ENCODE data around the gene EIF5AL1. TPM values are rescaled to one million over a fixed set of nuclear protein-coding genes. Genes with fewer than 3 reads are reported as not detected.

Gene EIF5AL1
- total and polyA plus RNA-seq, 10 of the 15 experiments (the other 5 are each of a cell fraction or from before 2014, with no cell fraction given): 0.02 to 8.3 (median 0.45) TPM; not detected in 1

GRCh38 chr10:79472951-79473350, 39.4 kb upstream of the EIF5AL1 start (continued):
- no peak for TF ChIP-seq CEBPZ (IDR thresholded peaks at IDR 0.05; ENCODE audit: low read depth, low read length)
- TF ChIP-seq SUZ12 (IDR thresholded peaks at IDR 0.05; ENCODE audit: unreplicated experiment): no peak
- no peak for TF ChIP-seq USF2 (IDR thresholded peaks at IDR 0.05; ENCODE audit: borderline replicate concordance, low read depth, low read length)
- TF ChIP-seq IKZF2 (IDR thresholded peaks at IDR 0.05): no peak
- TF ChIP-seq ATF2 (IDR thresholded peaks at IDR 0.05; ENCODE audit: low read length): no peak
- no peak for TF ChIP-seq JUNB (IDR thresholded peaks at IDR 0.05)
